K562 (cell line): ENCODE data around the gene ACADSB.

Source experiments
- CREM ChIP-seq: IDR thresholded peaks from 2 replicates; pipeline ENCODE4 v1.6.1; 2014; ENCODE audit warnings: antibody characterized with exemption, low read depth
- CTCF ChIP-seq, 3 experiments: IDR thresholded peaks in 2 of 3; conservative IDR thresholded peaks in 1 of 3; 2 replicates each; pipeline ENCODE4 v1.5.1; 2011 to 2012; ENCODE audit warnings: low read length in 3 of 3, mild to moderate bottlenecking in 3 of 3, control low read depth in 2 of 3, improper control_type of control experiment in 1 of 3, inconsistent platforms in 1 of 3, low read depth in 1 of 3, mixed read lengths in 1 of 3, moderate library complexity in 1 of 3; ENCODE audit not compliant: insufficient read depth in 2 of 3
- ELF1 ChIP-seq: fragments of 200-800 bp; sonication (Bioruptor generic); IDR thresholded peaks from 2 replicates; pipeline ENCODE4 v1.6.1; 2016; ENCODE audit warnings: missing genetic modification characterization, missing compliant biosample characterization
- GTF2B ChIP-seq: IDR thresholded peaks from 2 replicates; pipeline ENCODE4 v1.6.1; 2011; ENCODE audit not compliant: insufficient read length; ENCODE audit errors: extremely low read depth
- KDM1A ChIP-seq, 2 experiments: fragments of 450-650 bp; IDR thresholded peaks; 2 replicates each; pipeline ENCODE4 v1.6.1; 2016; ENCODE audit warnings: mild to moderate bottlenecking in 2 of 2
- MCM3 ChIP-seq: fragments of 450-650 bp; IDR thresholded peaks from 2 replicates; pipeline ENCODE4 v1.6.1; 2016
- POLR2B ChIP-seq: fragments of 450-650 bp; IDR thresholded peaks from 2 replicates; pipeline ENCODE4 v1.6.1; 2018; ENCODE audit warnings: low read depth; ENCODE audit not compliant: partially characterized antibody
- REST ChIP-seq, 2 experiments: fragments of 450-650 bp; formaldehyde crosslinking in 1 of 2; IDR thresholded peaks; 2 replicates each; pipeline versions ENCODE4 v1.4.0 to v1.6.1; 2014 to 2020; ENCODE audit warnings: mild to moderate bottlenecking in 2 of 2, borderline replicate concordance in 1 of 2, low read depth in 1 of 2
- RFX5 ChIP-seq: IDR thresholded peaks from 2 replicates; pipeline ENCODE4 v1.6.1; 2011; ENCODE audit warnings: low read depth, mild to moderate bottlenecking, improper control_type of control experiment, low read length
- SIN3A ChIP-seq, 2 experiments: fragments of 150-350 bp in 1 of 2; IDR thresholded peaks; 2 replicates each; pipeline ENCODE4 v1.6.1; 2011 to 2016; ENCODE audit warnings: borderline replicate concordance in 2 of 2, low read depth in 2 of 2, low read length in 2 of 2, mild to moderate bottlenecking in 2 of 2, moderate library complexity in 2 of 2; ENCODE audit not compliant: control insufficient read depth in 1 of 2
- TBP ChIP-seq: optimal IDR thresholded peaks from 2 replicates; pipeline ENCODE3; 2011; ENCODE audit warnings: low read depth, low read length, improper control_type of control experiment
- USF2 ChIP-seq: sonication (generic); formaldehyde crosslinking; IDR thresholded peaks from 2 replicates; pipeline ENCODE4 v1.5.0; 2020; ENCODE audit warnings: missing genetic modification reagents
- ZFP91 ChIP-seq: sonication (generic); formaldehyde crosslinking; IDR thresholded peaks from 2 replicates; pipeline ENCODE4 v1.8.0; 2022; ENCODE audit warnings: mild to moderate bottlenecking, missing genetic modification reagents
- ZNF124 ChIP-seq: sonication (generic); formaldehyde crosslinking; IDR thresholded peaks from 2 replicates; pipeline ENCODE4 v1.8.1; 2022; ENCODE audit warnings: missing genetic modification reagents

GRCh38 chr10:123038782-123039631 is 30.2 kb downstream of the ACADSB start:
- no peak for TF ChIP-seq SIN3A (IDR thresholded peaks at IDR 0.05; ENCODE audit: borderline replicate concordance in 2 of 2, control insufficient read depth in 1 of 2, low read depth in 2 of 2, low read length in 2 of 2)
- TF ChIP-seq POLR2B: no peak
- TF ChIP-seq TBP: no peak
- TF ChIP-seq USF2 (CRISPR knock-in tag): no peak
- no peak for TF ChIP-seq GTF2B
- no peak for TF ChIP-seq ZNF124 (CRISPR knock-in tag)
- TF ChIP-seq CREM: no peak
- no peak for TF ChIP-seq RFX5
- TF ChIP-seq ELF1 (tag): no peak
- no peak for TF ChIP-seq KDM1A (IDR thresholded peaks at IDR 0.05)
- no peak for TF ChIP-seq CTCF (IDR thresholded peaks at IDR 0.05 in 2 of 3, conservative IDR thresholded peaks at IDR 0.05 in 1 of 3; ENCODE audit: insufficient read depth in 2 of 3, low read depth in 1 of 3, low read length in 3 of 3)
- no peak for TF ChIP-seq MCM3
- TF ChIP-seq REST (IDR thresholded peaks at IDR 0.05; ENCODE audit: borderline replicate concordance): no peak
- TF ChIP-seq REST (CRISPR knock-in tag; IDR thresholded peaks at IDR 0.05; ENCODE audit: low read depth): no peak
- no peak for TF ChIP-seq ZFP91 (CRISPR knock-in tag)
